ENCODE measurements around the gene OPHN1. TPM values are rescaled to one million over a fixed set of nuclear protein-coding genes. Genes with fewer than 3 reads are reported as not detected.

The OPHN1 gene
- polyA plus RNA-seq, 1 experiment: 5.9 TPM

GRCh38 chrX:68376373-68376772 is 56.9 kb downstream of the OPHN1 start:
- H3K4me3 ChIP-seq (ENCODE audit: low read depth, low read length): no peak overlapping the region
- TF ChIP-seq CTCF (IDR thresholded peaks at IDR 0.05; ENCODE audit: insufficient read depth, low read depth, low read length): no peak
- H3K27me3 ChIP-seq (ENCODE audit: control insufficient read depth, insufficient read depth, low read length): no peaks in the 10 kb centered on the region
- DNase-seq (ENCODE audit: low read depth): no peak
- POLR2A ChIA-PET: no interaction called here
- H3K36me3 ChIP-seq (ENCODE audit: control insufficient read depth, insufficient read depth, low read length): no peaks in the 10 kb centered on the region
- CTCF ChIA-PET: no interaction called here

- CTCF ChIA-PET: no interaction called here
- TF ChIP-seq CTCF (IDR thresholded peaks at IDR 0.05; ENCODE audit: insufficient read depth, low read depth, low read length): no peak
- POLR2A ChIA-PET: no interaction called here
- Histone ChIP-seq H3K36me3 (ENCODE audit: control insufficient read depth, insufficient read depth, low read length) (no peaks in the 10 kb centered on the region), H3K4me3 (ENCODE audit: low read depth, low read length) (no peak overlapping the region), H3K27me3 (ENCODE audit: control insufficient read depth, insufficient read depth, low read length) (no peaks in the 10 kb centered on the region)
- DNase-seq (ENCODE audit: low read depth): no peak
These were observed 57.5 kb downstream of the OPHN1 start for GRCh38 chrX:68375803-68376202.

- DNase-seq (ENCODE audit: low read depth): no peak
- Histone ChIP-seq H3K36me3 (ENCODE audit: control insufficient read depth, insufficient read depth, low read length) (no peaks in the 10 kb centered on the region), H3K27me3 (ENCODE audit: control insufficient read depth, insufficient read depth, low read length) (no peaks in the 10 kb centered on the region), H3K4me3 (ENCODE audit: low read depth, low read length) (no peak overlapping the region)
- no peak for TF ChIP-seq CTCF (IDR thresholded peaks at IDR 0.05; ENCODE audit: insufficient read depth, low read depth, low read length)
- ChIA-PET POLR2A (no interaction called here), CTCF (no interaction called here)
These were observed 60.6 kb downstream of the OPHN1 start for GRCh38 chrX:68372665-68373064.

GRCh38 chrX:68369559-68369958 is 63.7 kb downstream of the OPHN1 start:
- no peak for TF ChIP-seq CTCF (IDR thresholded peaks at IDR 0.05; ENCODE audit: insufficient read depth, low read depth, low read length)
- ChIA-PET CTCF (no interaction called here), POLR2A (no interaction called here)
- Histone ChIP-seq H3K27me3 (ENCODE audit: control insufficient read depth, insufficient read depth, low read length) (no peaks in the 10 kb centered on the region), H3K4me3 (ENCODE audit: low read depth, low read length) (no peak overlapping the region), H3K36me3 (ENCODE audit: control insufficient read depth, insufficient read depth, low read length) (no peaks in the 10 kb centered on the region)
- no peak for DNase-seq (ENCODE audit: low read depth)

- POLR2A ChIA-PET: no interaction called here
- no peak for DNase-seq (ENCODE audit: low read depth)
- TF ChIP-seq CTCF (IDR thresholded peaks at IDR 0.05; ENCODE audit: insufficient read depth, low read depth, low read length): no peak
These were observed 68.0 kb downstream of the OPHN1 start for GRCh38 chrX:68365341-68365740.

More at GRCh38 chrX:68365341-68365740, 68.0 kb downstream of the OPHN1 start:
- Histone ChIP-seq H3K4me3 (ENCODE audit: low read depth, low read length) (no peak overlapping the region), H3K27me3 (ENCODE audit: control insufficient read depth, insufficient read depth, low read length) (no peaks in the 10 kb centered on the region), H3K36me3 (ENCODE audit: control insufficient read depth, insufficient read depth, low read length) (no peaks in the 10 kb centered on the region)
- CTCF ChIA-PET: no interaction called here

All from BJ (cell line).